OCI-M1 (cell line): ENCODE measurements around the gene CDC45.

ENCODE experiments used
- DNase-seq: peaks from one replicate; lab custom pipeline; 2025; lab: John Stamatoyannopoulos, UW

The CDC45 gene

DNA sequence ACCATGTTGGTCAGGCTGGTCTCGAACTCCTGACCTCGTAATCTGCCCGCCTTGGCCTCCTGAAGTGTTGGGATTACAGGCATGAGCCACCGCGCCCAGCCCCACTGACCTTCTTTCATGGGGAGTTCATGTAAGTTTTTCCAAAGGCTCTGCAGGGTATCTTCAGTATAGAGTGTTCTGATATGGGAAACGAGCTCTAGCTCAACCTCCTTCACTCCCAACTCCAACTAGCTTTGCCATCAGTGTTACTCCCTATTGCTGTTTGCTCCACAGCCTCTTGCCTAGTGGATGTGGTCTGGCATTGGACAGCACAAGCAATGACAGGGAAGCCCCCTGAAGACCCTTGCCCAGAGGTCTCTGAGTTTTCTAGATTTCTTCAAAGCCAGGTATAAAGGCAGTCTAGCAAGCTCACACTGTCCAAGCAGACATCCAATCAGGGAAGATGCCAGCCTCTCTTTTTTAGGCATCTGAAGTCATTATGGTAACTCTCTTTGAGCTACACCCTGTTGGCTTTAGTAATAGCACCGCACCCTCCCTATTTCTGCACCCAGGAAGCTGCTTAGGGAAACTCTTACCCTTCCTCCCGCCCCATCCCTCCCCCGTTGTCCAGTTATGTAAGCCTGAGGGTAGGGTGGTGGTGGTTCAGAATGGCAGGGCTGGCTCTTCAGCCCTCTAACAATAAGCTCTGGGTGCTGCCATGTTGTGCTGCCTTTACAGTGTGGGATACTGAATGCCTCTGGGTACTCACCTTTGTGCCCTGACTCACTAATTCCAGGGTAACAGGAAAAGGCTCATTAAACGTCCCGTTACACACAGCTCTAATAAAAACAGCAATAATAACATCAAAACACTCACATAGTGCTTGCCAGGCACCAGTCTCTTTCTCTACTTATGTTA is 85.9 kb downstream of the CDC45 start:
- no peak for DNase-seq

- DNase-seq: no peak
Observed at GRCh38 chr22:19566279-19567156, 86.8 kb downstream of the CDC45 start.

GRCh38 chr22:19567157-19568009 is 87.7 kb downstream of the CDC45 start:
- DNase-seq: no peak

DNA sequence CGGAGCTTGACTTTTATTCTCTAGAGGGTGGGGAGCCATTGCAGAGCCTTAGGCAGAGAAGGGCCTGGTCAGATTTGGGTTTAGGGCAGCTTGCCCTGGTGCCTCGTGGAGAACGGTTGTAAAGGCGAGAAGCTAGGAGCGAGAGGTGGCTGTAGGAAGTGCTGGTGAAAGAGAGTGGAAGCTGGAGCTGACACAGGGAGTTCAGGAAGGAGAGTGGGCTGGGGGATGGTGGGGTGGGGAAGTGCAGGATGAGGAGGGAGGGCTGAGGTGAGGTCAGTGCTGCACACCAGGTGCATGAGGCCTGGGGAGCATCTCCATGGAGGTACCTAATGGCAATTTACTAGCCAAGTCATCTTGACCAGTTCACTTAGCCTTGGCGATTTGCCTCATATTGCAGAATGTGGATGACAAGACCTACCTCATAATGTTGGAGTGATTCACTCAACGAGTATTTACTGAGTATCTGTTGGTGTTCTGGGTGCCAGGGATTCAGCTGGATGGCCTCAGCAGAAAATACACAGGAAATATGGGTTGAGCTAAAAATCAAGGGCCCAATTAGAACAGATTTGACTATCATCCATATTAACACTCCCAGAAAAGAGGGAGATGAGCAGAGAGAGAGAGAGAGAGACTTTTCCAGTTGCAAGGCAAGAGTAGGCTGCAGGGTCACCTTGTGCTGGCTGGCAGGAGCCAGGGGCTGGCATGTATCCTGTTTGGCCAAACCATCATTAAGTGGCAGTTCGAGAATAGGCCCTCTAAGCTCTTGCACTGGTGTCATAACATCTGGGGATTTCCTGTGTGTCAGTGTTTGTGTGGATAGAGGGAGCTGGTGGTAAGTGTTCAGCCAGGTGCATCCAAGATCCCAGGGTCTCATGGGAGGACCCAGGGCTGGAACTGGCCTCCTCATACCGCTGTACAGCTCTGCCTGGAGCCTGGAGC is 88.9 kb downstream of the CDC45 start:
- DNase-seq: no peak

DNA sequence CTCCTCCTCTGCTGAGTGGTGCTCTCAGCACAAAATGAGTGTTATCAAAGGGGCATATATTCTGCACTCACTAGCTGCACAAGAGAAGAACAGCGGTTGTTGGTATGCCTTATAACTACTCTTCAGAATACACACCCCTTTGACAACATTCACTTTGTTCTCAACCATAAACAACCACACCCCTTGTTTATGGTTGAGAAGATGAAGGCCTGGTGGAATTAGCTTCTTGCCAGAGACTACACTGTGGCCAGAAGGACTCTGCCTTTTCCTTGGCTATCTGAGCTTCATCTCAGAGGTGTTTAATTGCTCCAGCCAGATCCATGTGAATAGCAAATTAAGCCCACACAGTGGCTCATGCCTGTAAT is 89.5 kb downstream of the CDC45 start:
- no peak for DNase-seq

DNA sequence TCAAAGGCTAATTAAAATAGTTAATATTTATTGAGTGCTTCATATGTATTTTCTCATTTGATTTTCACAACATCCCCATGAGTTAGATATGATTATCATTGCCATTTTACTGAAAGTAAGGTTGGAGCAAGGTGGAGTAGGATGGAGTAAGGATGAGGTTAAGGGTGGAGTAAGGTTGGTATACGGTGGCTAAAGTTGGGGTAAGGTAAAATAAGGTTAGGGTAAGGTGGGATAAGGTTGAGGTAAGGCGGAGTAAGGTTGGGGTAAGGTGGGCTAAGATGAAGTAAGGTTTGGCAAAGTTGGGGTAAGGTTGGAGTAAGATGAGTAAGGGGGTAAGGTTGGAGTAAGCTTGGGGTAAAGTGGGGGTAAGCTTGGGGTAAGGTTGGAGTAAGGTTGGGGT is 90.3 kb downstream of the CDC45 start:
- no peak for DNase-seq
